Measurements from ENCODE around the gene SESN1. TPM values are rescaled to one million over a fixed set of nuclear protein-coding genes. Genes with fewer than 3 reads are reported as not detected.
"Not testable (repeated sequence)": the region's sequence is repeated elsewhere in the genome, so short reads cannot be mapped to it uniquely, and the experiment has no call there.

SESN1 gene
- total RNA-seq, 1 donor from 2014 or later, result 13.6 TPM

GRCh38 chr6:108978638-108979037, 116.0 kb downstream of the SESN1 start:
- H3K9me3 Mint-ChIP-seq; DNase-seq (ENCODE audit: low spot score); H3K27ac Mint-ChIP-seq; H3K4me1 Mint-ChIP-seq (ENCODE audit: low read depth); H3K36me3 Mint-ChIP-seq (ENCODE audit: low read depth); H3K4me3 Mint-ChIP-seq; intact Hi-C loops (cut with micrococcal nuclease): not testable (repeated sequence)
- peaks cover 17% of the 10 kb centered on the region for H3K27me3 Mint-ChIP-seq (ENCODE audit: insufficient read depth)

- Mint-ChIP-seq H3K4me1 (ENCODE audit: low read depth) (peaks cover 6% of the 10 kb centered on the region), H3K4me3 (no peak overlapping the region), H3K36me3 (ENCODE audit: low read depth) (peaks cover 2% of the 10 kb centered on the region), H3K27me3 (ENCODE audit: insufficient read depth) (peaks cover 10% of the 10 kb centered on the region), H3K9me3 (no peaks in the 10 kb centered on the region), H3K27ac (no peak overlapping the region)
- DNase-seq (ENCODE audit: low spot score), result no peak
- intact Hi-C loops (cut with micrococcal nuclease), result no loop called here
Observed at GRCh38 chr6:108974201-108974600, 120.4 kb downstream of the SESN1 start.

GRCh38 chr6:108969776-108970175, 124.9 kb downstream of the SESN1 start:
- intact Hi-C loops (cut with micrococcal nuclease), result no loop called here
- Mint-ChIP-seq H3K36me3 (ENCODE audit: low read depth) (no peaks in the 10 kb centered on the region), H3K27me3 (ENCODE audit: insufficient read depth) (peaks cover 2% of the 10 kb centered on the region), H3K4me1 (ENCODE audit: low read depth) (peaks cover 18% of the 10 kb centered on the region), H3K9me3 (no peaks in the 10 kb centered on the region), H3K4me3 (no peak overlapping the region), H3K27ac (no peak overlapping the region)
- DNase-seq (ENCODE audit: low spot score), result no peak

GRCh38 chr6:108968325-108969316, 126.0 kb downstream of the SESN1 start:
- H3K9me3 Mint-ChIP-seq, result no peaks in the 10 kb centered on the region
- intact Hi-C loops (cut with micrococcal nuclease), result no loop called here
- H3K4me1 Mint-ChIP-seq (ENCODE audit: low read depth), result peaks cover 18% of the 10 kb centered on the region
- H3K4me3 Mint-ChIP-seq, result no peak overlapping the region
- DNase-seq (ENCODE audit: low spot score), result no peak
- no peak overlapping the region for H3K27ac Mint-ChIP-seq
- no peaks in the 10 kb centered on the region for H3K36me3 Mint-ChIP-seq (ENCODE audit: low read depth)
- H3K27me3 Mint-ChIP-seq (ENCODE audit: insufficient read depth), result peaks cover 4% of the 10 kb centered on the region

- Mint-ChIP-seq H3K4me3 (no peak overlapping the region), H3K4me1 (ENCODE audit: low read depth) (peaks cover 18% of the 10 kb centered on the region), H3K36me3 (ENCODE audit: low read depth) (no peaks in the 10 kb centered on the region), H3K9me3 (no peaks in the 10 kb centered on the region), H3K27me3 (ENCODE audit: insufficient read depth) (peaks cover 4% of the 10 kb centered on the region), H3K27ac (no peak overlapping the region)
- DNase-seq (ENCODE audit: low spot score), result no peak
- intact Hi-C loops (cut with micrococcal nuclease), result no loop called here
Observed at GRCh38 chr6:108966855-108967755, 127.5 kb downstream of the SESN1 start.

GRCh38 chr6:108966251-108966650, 128.4 kb downstream of the SESN1 start:
- intact Hi-C loops (cut with micrococcal nuclease), result no loop called here
- no peak overlapping the region for H3K27ac Mint-ChIP-seq
- peaks cover 18% of the 10 kb centered on the region for H3K4me1 Mint-ChIP-seq (ENCODE audit: low read depth)
- DNase-seq (ENCODE audit: low spot score), result no peak
- H3K4me3 Mint-ChIP-seq, result no peak overlapping the region
- peaks cover 4% of the 10 kb centered on the region for H3K27me3 Mint-ChIP-seq (ENCODE audit: insufficient read depth)
- H3K36me3 Mint-ChIP-seq (ENCODE audit: low read depth), result no peaks in the 10 kb centered on the region
- no peaks in the 10 kb centered on the region for H3K9me3 Mint-ChIP-seq

- H3K9me3 Mint-ChIP-seq, result no peaks in the 10 kb centered on the region
- intact Hi-C loops (cut with micrococcal nuclease), result no loop called here
- peaks cover 15% of the 10 kb centered on the region for H3K4me1 Mint-ChIP-seq (ENCODE audit: low read depth)
- H3K27me3 Mint-ChIP-seq (ENCODE audit: insufficient read depth), result peaks cover 4% of the 10 kb centered on the region
- H3K4me3 Mint-ChIP-seq, result no peak overlapping the region
- H3K27ac Mint-ChIP-seq, result no peak overlapping the region
- no peaks in the 10 kb centered on the region for H3K36me3 Mint-ChIP-seq (ENCODE audit: low read depth)
- no peak for DNase-seq (ENCODE audit: low spot score)
Observed at GRCh38 chr6:108961985-108962384, 132.7 kb downstream of the SESN1 start.

- H3K27me3 Mint-ChIP-seq (ENCODE audit: insufficient read depth), result peaks cover 4% of the 10 kb centered on the region
- no peaks in the 10 kb centered on the region for H3K9me3 Mint-ChIP-seq
- H3K27ac Mint-ChIP-seq, result no peak overlapping the region
- DNase-seq (ENCODE audit: low spot score), result no peak
- H3K36me3 Mint-ChIP-seq (ENCODE audit: low read depth), result no peaks in the 10 kb centered on the region
- H3K4me3 Mint-ChIP-seq, result no peak overlapping the region
- intact Hi-C loops (cut with micrococcal nuclease), result no loop called here
- peaks cover 7% of the 10 kb centered on the region for H3K4me1 Mint-ChIP-seq (ENCODE audit: low read depth)
Observed at GRCh38 chr6:108961077-108961476, 133.6 kb downstream of the SESN1 start.

GRCh38 chr6:108960601-108961000, 134.0 kb downstream of the SESN1 start:
- intact Hi-C loops (cut with micrococcal nuclease), result no loop called here
- Mint-ChIP-seq H3K9me3 (no peaks in the 10 kb centered on the region), H3K4me3 (no peak overlapping the region), H3K36me3 (ENCODE audit: low read depth) (no peaks in the 10 kb centered on the region), H3K27me3 (ENCODE audit: insufficient read depth) (peaks cover 4% of the 10 kb centered on the region), H3K4me1 (ENCODE audit: low read depth) (peaks cover 11% of the 10 kb centered on the region), H3K27ac (no peak overlapping the region)
- no peak for DNase-seq (ENCODE audit: low spot score)

GRCh38 chr6:108959972-108960582, 134.6 kb downstream of the SESN1 start:
- peaks cover 3% of the 10 kb centered on the region for H3K27me3 Mint-ChIP-seq (ENCODE audit: insufficient read depth)
- peaks cover 16% of the 10 kb centered on the region for H3K4me1 Mint-ChIP-seq (ENCODE audit: low read depth)
- intact Hi-C loops (cut with micrococcal nuclease), result no loop called here
- no peaks in the 10 kb centered on the region for H3K9me3 Mint-ChIP-seq
- H3K4me3 Mint-ChIP-seq, result no peak overlapping the region
- no peak overlapping the region for H3K27ac Mint-ChIP-seq
- peaks cover 1% of the 10 kb centered on the region for H3K36me3 Mint-ChIP-seq (ENCODE audit: low read depth)
- no peak for DNase-seq (ENCODE audit: low spot score)

- no peak for DNase-seq (ENCODE audit: low spot score)
- Mint-ChIP-seq H3K36me3 (ENCODE audit: low read depth) (peaks cover 1% of the 10 kb centered on the region), H3K4me1 (ENCODE audit: low read depth) (peaks cover 22% of the 10 kb centered on the region), H3K4me3 (no peak overlapping the region), H3K9me3 (no peaks in the 10 kb centered on the region), H3K27me3 (ENCODE audit: insufficient read depth) (peaks cover 2% of the 10 kb centered on the region), H3K27ac (no peak overlapping the region)
- intact Hi-C loops (cut with micrococcal nuclease), result no loop called here
Observed at GRCh38 chr6:108958900-108959770, 135.5 kb downstream of the SESN1 start.

- intact Hi-C loops (cut with micrococcal nuclease), result no loop called here
- H3K9me3 Mint-ChIP-seq, result no peaks in the 10 kb centered on the region
- peaks cover 22% of the 10 kb centered on the region for H3K4me1 Mint-ChIP-seq (ENCODE audit: low read depth)
- H3K27me3 Mint-ChIP-seq (ENCODE audit: insufficient read depth), result peaks cover 7% of the 10 kb centered on the region
- no peak overlapping the region for H3K4me3 Mint-ChIP-seq
- DNase-seq (ENCODE audit: low spot score), result no peak
- no peak overlapping the region for H3K27ac Mint-ChIP-seq
- H3K36me3 Mint-ChIP-seq (ENCODE audit: low read depth), result peaks cover 1% of the 10 kb centered on the region
Observed at GRCh38 chr6:108957221-108957620, 137.4 kb downstream of the SESN1 start.

Data from activated T-helper 1 cell treated with anti-CD3 and anti-CD28 coated beads, Interleukin-12 subunit alpha, Interleukin-12 subunit beta, Interleukin-2, Interleukin-4 antibody, amounts not matched to agents 30 ng/mL and 10 ng/mL and 1 ng/mL, durations not matched to agents 14 hours and 24 hours and 36 hours (primary cell).